ENCODE data around the gene EDC4. TPM values are rescaled to one million over a fixed set of nuclear protein-coding genes. Genes with fewer than 3 reads are reported as not detected.

EDC4 gene
- total and polyA plus RNA-seq, 8 donors = 22.0 to 141 (median 42.0) TPM

DNA sequence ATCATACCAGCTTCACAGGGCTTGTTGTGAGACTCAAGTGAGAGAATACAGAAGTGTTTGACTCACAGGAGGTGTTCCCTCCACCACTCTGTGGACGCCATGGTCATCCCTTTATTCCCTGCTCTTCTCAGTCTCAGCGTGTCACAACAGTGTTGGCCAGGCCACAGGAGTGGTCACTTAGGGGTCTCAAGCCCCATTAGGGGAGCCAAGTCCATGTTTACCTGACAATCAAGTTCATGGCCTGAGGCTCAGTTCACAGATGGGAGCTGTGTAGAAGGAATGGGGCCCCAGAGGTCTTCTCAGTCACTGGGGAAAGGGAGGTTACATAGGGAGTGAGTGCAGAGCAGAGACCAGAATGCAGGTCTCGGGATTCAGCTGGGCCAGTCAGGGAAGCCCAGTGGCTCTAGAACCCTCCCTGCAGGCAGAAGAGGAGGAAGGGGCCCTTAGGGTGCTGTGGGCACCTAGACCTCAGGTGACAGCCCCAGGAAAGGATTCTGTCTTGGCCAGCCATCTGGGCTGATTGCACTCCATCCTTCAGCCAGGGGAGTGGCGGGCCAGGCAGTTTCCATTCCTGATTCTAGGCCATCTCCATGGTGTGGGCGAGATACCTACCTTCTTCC lies 15.8 kb upstream of the EDC4 start:
- Histone ChIP-seq H3K4me1 (peaks cover 26 to 70% (median 55%) of the 10 kb centered on the region in 4 donors), H3K4me3 (no peak overlapping the region), H3K27me3 (no peaks in the 10 kb centered on the region), H3K27ac (peak overlapping the region in 4 of 5 donors; percentile 21 to 81 (median 70)), H3K9me3 (no peaks in the 10 kb centered on the region), H3K36me3 (peaks cover 0 to 12% (median 8%) of the 10 kb centered on the region in 4 donors)
- TF ChIP-seq POLR2A (IDR thresholded peaks at IDR 0.05) (no peak), EP300 (IDR thresholded peaks at IDR 0.05) (no peak), POLR2AphosphoS5 (IDR thresholded peaks at IDR 0.05) (no peak)
- TF ChIP-seq, protein P1, sequence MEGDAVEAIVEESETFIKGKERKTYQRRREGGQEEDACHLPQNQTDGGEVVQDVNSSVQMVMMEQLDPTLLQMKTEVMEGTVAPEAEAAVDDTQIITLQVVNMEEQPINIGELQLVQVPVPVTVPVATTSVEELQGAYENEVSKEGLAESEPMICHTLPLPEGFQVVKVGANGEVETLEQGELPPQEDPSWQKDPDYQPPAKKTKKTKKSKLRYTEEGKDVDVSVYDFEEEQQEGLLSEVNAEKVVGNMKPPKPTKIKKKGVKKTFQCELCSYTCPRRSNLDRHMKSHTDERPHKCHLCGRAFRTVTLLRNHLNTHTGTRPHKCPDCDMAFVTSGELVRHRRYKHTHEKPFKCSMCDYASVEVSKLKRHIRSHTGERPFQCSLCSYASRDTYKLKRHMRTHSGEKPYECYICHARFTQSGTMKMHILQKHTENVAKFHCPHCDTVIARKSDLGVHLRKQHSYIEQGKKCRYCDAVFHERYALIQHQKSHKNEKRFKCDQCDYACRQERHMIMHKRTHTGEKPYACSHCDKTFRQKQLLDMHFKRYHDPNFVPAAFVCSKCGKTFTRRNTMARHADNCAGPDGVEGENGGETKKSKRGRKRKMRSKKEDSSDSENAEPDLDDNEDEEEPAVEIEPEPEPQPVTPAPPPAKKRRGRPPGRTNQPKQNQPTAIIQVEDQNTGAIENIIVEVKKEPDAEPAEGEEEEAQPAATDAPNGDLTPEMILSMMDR (IDR thresholded peaks at IDR 0.05) = no peak
- no peak for DNase-seq
- intact Hi-C loops (cut with DNase I; ENCODE audit: low total_unique reads) = no loop called here
- 85 to 100% (median 87%) methylated on average over 3 to 5 of the region's 5 CpGs for whole genome bisulfite sequencing, 5 donors

GRCh38 chr16:67857547-67858233 lies 15.2 kb upstream of the EDC4 start:
- no peak overlapping the region for H3K4me3 ChIP-seq
- intact Hi-C loops (cut with DNase I; ENCODE audit: low total_unique reads) = no loop called here
- H3K27me3 ChIP-seq = no peaks in the 10 kb centered on the region
- TF ChIP-seq EP300 (IDR thresholded peaks at IDR 0.05) = no peak
- TF ChIP-seq POLR2AphosphoS5 (IDR thresholded peaks at IDR 0.05) = peak in 2 of 3 donors; percentile 17 to 77
- no peaks in the 10 kb centered on the region for H3K9me3 ChIP-seq
- DNase-seq = peak; percentile 65 to 93
- peaks cover 31 to 76% (median 60%) of the 10 kb centered on the region in 4 donors for H3K4me1 ChIP-seq
- peak overlapping the region; percentile 13 to 81 (median 69) for H3K27ac ChIP-seq
- WGBS, 5 donors = 34 to 47% (median 39%) methylated on average over 3 of the region's 3 CpGs
- H3K36me3 ChIP-seq = peaks cover 0 to 12% (median 8%) of the 10 kb centered on the region in 4 donors

DNA sequence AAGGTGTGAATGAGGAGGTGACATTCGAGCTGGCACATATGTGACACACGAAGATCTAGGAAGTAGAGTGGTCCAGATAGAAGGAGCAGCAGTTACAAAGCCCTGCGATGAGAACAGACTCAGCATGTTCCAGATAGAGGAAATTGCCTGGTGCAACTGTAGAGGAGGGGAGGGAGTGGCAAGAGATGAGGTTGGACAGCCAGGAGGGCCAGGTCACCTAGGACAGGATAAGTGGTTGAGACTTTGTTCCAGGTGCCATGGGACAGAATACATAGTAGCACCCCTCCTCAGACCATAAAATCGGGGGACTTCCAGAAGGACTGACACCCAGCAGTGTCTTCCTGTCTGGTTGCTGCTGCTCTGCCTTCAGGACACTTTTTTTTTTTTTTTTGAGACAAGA lies 14.4 kb upstream of the EDC4 start:
- Histone ChIP-seq H3K27me3 (no peaks in the 10 kb centered on the region), H3K27ac (peak overlapping the region; percentile 13 to 81 (median 69)), H3K9me3 (no peaks in the 10 kb centered on the region), H3K4me1 (peaks cover 39 to 84% (median 67%) of the 10 kb centered on the region in 4 donors), H3K4me3 (no peak overlapping the region), H3K36me3 (peaks cover 0 to 12% (median 8%) of the 10 kb centered on the region in 4 donors)
- TF ChIP-seq, protein P1 (IDR thresholded peaks at IDR 0.05) = no peak
- no peak for TF ChIP-seq POLR2AphosphoS5 (IDR thresholded peaks at IDR 0.05)
- no peak for TF ChIP-seq EP300 (IDR thresholded peaks at IDR 0.05)
- TF ChIP-seq POLR2A (IDR thresholded peaks at IDR 0.05) = no peak
- no peak for DNase-seq
- intact Hi-C loops (cut with DNase I; ENCODE audit: low total_unique reads) = no loop called here
- WGBS, 5 donors = 74 to 81% (median 77%) methylated on average over 4 of the region's 4 CpGs

DNA sequence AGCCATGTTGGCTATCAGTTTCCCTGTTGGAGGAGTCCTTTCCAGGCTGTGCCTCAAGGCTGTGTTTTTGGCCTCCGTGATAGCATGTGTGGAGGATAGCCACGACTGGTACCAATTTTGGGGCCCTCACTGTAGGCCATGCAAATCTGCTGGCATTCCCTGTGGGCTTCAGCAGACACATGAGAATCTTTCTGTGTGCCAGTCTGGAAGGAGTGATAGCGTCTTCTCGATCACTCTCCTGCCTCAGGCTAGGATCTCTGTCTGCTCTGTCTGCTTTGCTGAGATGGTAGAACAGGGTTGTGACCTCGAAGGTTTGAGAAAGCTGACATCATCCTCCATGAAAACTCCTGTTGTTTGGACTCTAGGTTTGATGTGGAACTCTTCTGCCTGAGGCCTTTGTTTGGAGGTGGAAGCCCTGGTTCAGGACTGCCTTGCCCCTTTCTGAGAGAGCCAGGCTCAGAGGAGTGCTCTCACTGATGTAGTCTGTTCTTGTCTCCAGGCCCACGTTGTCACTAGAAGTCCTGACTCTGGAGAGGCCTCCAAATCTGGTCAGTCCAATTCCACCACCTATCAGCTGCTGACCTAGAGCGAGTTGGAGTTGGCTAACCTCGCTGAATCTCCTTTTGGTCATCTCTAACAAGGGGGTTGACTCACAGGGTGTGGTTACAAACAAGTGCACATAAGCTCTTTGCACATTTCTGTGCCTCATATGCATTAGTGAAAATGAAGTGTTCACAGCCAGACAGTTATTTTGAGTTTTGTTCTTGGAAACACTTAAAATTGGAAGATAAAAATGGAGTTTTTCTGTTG lies 12.1 kb upstream of the EDC4 start:
- Histone ChIP-seq H3K4me1 (peaks cover 45 to 79% (median 58%) of the 10 kb centered on the region in 4 donors), H3K27ac (peak overlapping the region in 3 of 5 donors; percentile 19 to 78 (median 72)), H3K4me3 (no peak overlapping the region), H3K36me3 (peaks cover 6 to 20% (median 16%) of the 10 kb centered on the region in 4 donors), H3K27me3 (no peaks in the 10 kb centered on the region), H3K9me3 (no peaks in the 10 kb centered on the region)
- no peak for DNase-seq
- intact Hi-C loops (cut with DNase I; ENCODE audit: low total_unique reads) = no loop called here
- WGBS, 5 donors = 77 to 84% (median 79%) methylated on average over 8 of the region's 8 CpGs
- TF ChIP-seq POLR2A (IDR thresholded peaks at IDR 0.05) = no peak
- TF ChIP-seq, protein P1 (IDR thresholded peaks at IDR 0.05) = no peak
- no peak for TF ChIP-seq EP300 (IDR thresholded peaks at IDR 0.05)
- no peak for TF ChIP-seq POLR2AphosphoS5 (IDR thresholded peaks at IDR 0.05)

All from stomach (tissue), 9 donors.